CD4-positive, alpha-beta T cell treated with Interleukin-17A for 4 hours (primary cell): Measurements from ENCODE around the gene ECM1.

Source experiments
- DNase-seq: peaks from one replicate; pipeline ENCODE4 v3.0.0-alpha.2; 2020; ENCODE audit warnings: mixed read lengths

Gene ECM1

GRCh38 chr1:150546294-150546937, 38.5 kb downstream of the ECM1 start:
- no peak for DNase-seq

GRCh38 chr1:150548324-150548631, 40.4 kb downstream of the ECM1 start:
- DNase-seq, result no peak

- peak; percentile 44 for DNase-seq
Observed at GRCh38 chr1:150548632-150549495, 41.0 kb downstream of the ECM1 start, which contains the start of gene ADAMTSL4. ADAMTSL4 (plus strand) TSS chr1:150549408; CDS start chr1:150552289, 2,881 bp downstream.

GRCh38 chr1:150549496-150550221, 41.8 kb downstream of the ECM1 start:
- DNase-seq, result no peak

GRCh38 chr1:150550222-150551050, 42.5 kb downstream of the ECM1 start:
- DNase-seq, result no peak

GRCh38 chr1:150551051-150551783, 43.3 kb downstream of the ECM1 start:
- DNase-seq, result peak; percentile 33

GRCh38 chr1:150551784-150552127, 43.8 kb downstream of the ECM1 start:
- no peak for DNase-seq

GRCh38 chr1:150552128-150552910, 44.4 kb downstream of the ECM1 start:
- DNase-seq, result no peak

GRCh38 chr1:150552911-150553289, 45.0 kb downstream of the ECM1 start:
- no peak for DNase-seq

- DNase-seq, result no peak
Observed at GRCh38 chr1:150553392-150554085, 45.6 kb downstream of the ECM1 start.

- no peak for DNase-seq
Observed at GRCh38 chr1:150554086-150554452, 46.2 kb downstream of the ECM1 start.

GRCh38 chr1:150555198-150555970, 47.5 kb downstream of the ECM1 start:
- DNase-seq, result no peak

- no peak for DNase-seq
Observed at GRCh38 chr1:150555971-150556865, 48.3 kb downstream of the ECM1 start.

GRCh38 chr1:150557065-150557600, 49.2 kb downstream of the ECM1 start:
- no peak for DNase-seq

GRCh38 chr1:150557813-150558212, 49.9 kb downstream of the ECM1 start:
- no peak for DNase-seq

- DNase-seq, result no peak
Observed at GRCh38 chr1:150558303-150558704, 50.4 kb downstream of the ECM1 start.

- no peak for DNase-seq
Observed at GRCh38 chr1:150558761-150559655, 51.1 kb downstream of the ECM1 start.

- no peak for DNase-seq
Observed at GRCh38 chr1:150559656-150560010, 51.7 kb downstream of the ECM1 start.
